H1 (cell line): Measurements from ENCODE around the gene NR3C2. TPM values are rescaled to one million over a fixed set of nuclear protein-coding genes. Genes with fewer than 3 reads are reported as not detected.

Source experiments
- CTCF ChIA-PET: fragments of 300-600 bp; sonication (Branson Sonifier 250); formaldehyde crosslinking; loops from one replicate; lab custom pipeline; 2021; ENCODE audit not compliant: partially characterized antibody; lab: Charles Lee
- POLR2A ChIA-PET: fragments of 300-600 bp; sonication (Branson Sonifier 250); formaldehyde crosslinking; loops from one replicate; lab custom pipeline; 2021; ENCODE audit warnings: inconsistent platforms; ENCODE audit not compliant: partially characterized antibody; lab: Charles Lee
- DNase-seq, 2 experiments: peaks; one replicate each; pipeline versions ENCODE4 v3.0.0 to v3.0.0-alpha.2; 2010 to 2022; ENCODE audit warnings: low spot score in 2 of 2, low read depth in 1 of 2, mixed read lengths in 1 of 2
- FAIRE-seq: peaks from 2 replicates; lab custom pipeline; 2011; peaks lifted over from hg19 to GRCh38; lab: Jason Lieb, UNC
- H2AFZ ChIP-seq: 2 replicates; pipeline ENCODE4 v1.8.1; 2012; ENCODE audit warnings: low read length, inconsistent platforms
- H2AK5ac ChIP-seq: 2 replicates; pipeline ENCODE4 v1.6.1; 2013; ENCODE audit warnings: low read depth, low read length
- H2BK120ac ChIP-seq: replicated peaks from 2 replicates; pipeline ENCODE3; 2013; ENCODE audit warnings: low read depth, low read length, inconsistent platforms
- H2BK12ac ChIP-seq: 2 replicates; pipeline ENCODE4 v1.6.1; 2013; ENCODE audit warnings: low read depth, low read length
- H2BK15ac ChIP-seq: 2 replicates; pipeline ENCODE4 v1.6.1; 2013; ENCODE audit warnings: low read length
- H2BK20ac ChIP-seq: 2 replicates; pipeline ENCODE4 v1.6.1; 2013; ENCODE audit warnings: low read length
- H2BK5ac ChIP-seq: 2 replicates; pipeline ENCODE4 v1.6.1; 2013; ENCODE audit warnings: low read depth, low read length
- H3K14ac ChIP-seq: 2 replicates; pipeline ENCODE4 v1.6.1; 2013; ENCODE audit warnings: inconsistent platforms; ENCODE audit not compliant: insufficient read length
- H3K18ac ChIP-seq: 2 replicates; pipeline ENCODE4 v1.6.1; 2013; ENCODE audit warnings: low read length; ENCODE audit errors: extremely low read depth
- H3K23ac ChIP-seq: 2 replicates; pipeline ENCODE4 v1.6.1; 2013; ENCODE audit warnings: inconsistent platforms; ENCODE audit not compliant: insufficient read length
- H3K23me2 ChIP-seq: 2 replicates; pipeline ENCODE4 v1.6.1; 2013; ENCODE audit warnings: low read depth, low read length
- H3K27ac ChIP-seq: 2 replicates; pipeline ENCODE4 v1.6.1; 2011; ENCODE audit warnings: low read depth, low read length, inconsistent platforms
- H3K27me3 ChIP-seq, 4 experiments: replicated peaks in 1 of 4; 1 replicate in 1 of 4; 2 replicates in 3 of 4; pipeline versions ENCODE4 v1.6.1 to v1.8.1; 2011 to 2013; ENCODE audit warnings: low read length in 3 of 4, mild to moderate bottlenecking in 3 of 4, inconsistent platforms in 2 of 4, mixed read lengths in 2 of 4, moderate library complexity in 1 of 4; ENCODE audit not compliant: control insufficient read depth in 3 of 4, insufficient read depth in 3 of 4; ENCODE audit errors: extremely low read depth in 1 of 4
- H3K36me3 ChIP-seq, 4 experiments: 2 replicates each; pipeline versions ENCODE4 v1.6.1 to v1.8.1; 2011 to 2013; ENCODE audit warnings: mild to moderate bottlenecking in 4 of 4, low read length in 3 of 4, moderate library complexity in 2 of 4, control low read depth in 1 of 4, inconsistent platforms in 1 of 4; ENCODE audit not compliant: insufficient read depth in 4 of 4, control insufficient read depth in 2 of 4
- H3K4ac ChIP-seq: replicated peaks from 2 replicates; pipeline ENCODE3; 2013; ENCODE audit warnings: low read length, low read depth, mixed read lengths, inconsistent platforms; ENCODE audit not compliant: insufficient read length
- H3K4me1 ChIP-seq, 4 experiments: replicated peaks in 1 of 4; 1 replicate in 1 of 4; 2 replicates in 3 of 4; pipeline versions ENCODE4 v1.6.1 to v1.8.1; 2011 to 2013; ENCODE audit warnings: low read length in 3 of 4, inconsistent platforms in 2 of 4, mixed read lengths in 1 of 4; ENCODE audit not compliant: insufficient read depth in 4 of 4, control insufficient read depth in 3 of 4
- H3K4me2 ChIP-seq, 2 experiments: 2 replicates each; pipeline versions ENCODE4 v1.6.1 to v1.8.1; 2011 to 2013; ENCODE audit warnings: low read depth in 2 of 2, low read length in 2 of 2, control low read depth in 1 of 2, inconsistent platforms in 1 of 2, mild to moderate bottlenecking in 1 of 2; ENCODE audit not compliant: insufficient read depth in 1 of 2
- H3K4me3 ChIP-seq, 4 experiments: fragments of 200-600, 300-600 bp in 1 of 4; sonication (generic), shearing (Covaris generic), sonication (Bioruptor Twin) in 1 of 4; 2 replicates each; pipeline versions ENCODE4 v1.5.1 to v1.8.1; 2011 to 2016; ENCODE audit warnings: low read length in 4 of 4, low read depth in 3 of 4, control low read depth in 2 of 4, inconsistent platforms in 2 of 4, mild to moderate bottlenecking in 2 of 4, mixed read lengths in 1 of 4, moderate library complexity in 1 of 4; ENCODE audit not compliant: insufficient read depth in 2 of 4; ENCODE audit errors: extremely low read depth in 1 of 4
- H3K56ac ChIP-seq: replicated peaks from 2 replicates; pipeline ENCODE3; 2013; ENCODE audit warnings: low read depth, mild to moderate bottlenecking, mixed read lengths, low read length, inconsistent platforms; ENCODE audit not compliant: insufficient read length
- H3K79me1 ChIP-seq: 2 replicates; pipeline ENCODE4 v1.6.1; 2013; ENCODE audit warnings: low read depth, low read length, control low read depth
- H3K79me2 ChIP-seq, 2 experiments: 2 replicates each; pipeline versions ENCODE4 v1.6.1 to v1.8.1; 2012 to 2013; ENCODE audit warnings: low read length in 2 of 2, mild to moderate bottlenecking in 2 of 2, inconsistent platforms in 1 of 2; ENCODE audit not compliant: insufficient read depth in 2 of 2, control insufficient read depth in 1 of 2
- H3K9ac ChIP-seq, 4 experiments: replicated peaks in 1 of 4; 1 replicate in 1 of 4; 2 replicates in 3 of 4; pipeline versions ENCODE4 v1.6.1 to v1.8.1; 2011 to 2013; ENCODE audit warnings: low read depth in 3 of 4, low read length in 3 of 4, control low read depth in 2 of 4, mild to moderate bottlenecking in 2 of 4, moderate library complexity in 2 of 4, inconsistent platforms in 1 of 4; ENCODE audit errors: extremely low read depth in 1 of 4
- H3K9me3 ChIP-seq, 2 experiments: 2 replicates each; pipeline versions ENCODE4 v1.6.1 to v1.8.1; 2012 to 2013; ENCODE audit warnings: mild to moderate bottlenecking in 2 of 2, moderate library complexity in 2 of 2, control low read depth in 1 of 2, inconsistent platforms in 1 of 2, low read depth in 1 of 2, low read length in 1 of 2, mixed read lengths in 1 of 2; ENCODE audit not compliant: insufficient read depth in 2 of 2
- H4K20me1 ChIP-seq, 2 experiments: replicated peaks in 1 of 2; 2 replicates each; pipeline versions ENCODE3 to v1.8.1; 2011 to 2013; ENCODE audit warnings: inconsistent platforms in 2 of 2, low read length in 2 of 2, mild to moderate bottlenecking in 1 of 2; ENCODE audit not compliant: insufficient read depth in 2 of 2, control insufficient read depth in 1 of 2
- H4K5ac ChIP-seq: 2 replicates; pipeline ENCODE4 v1.6.1; 2013; ENCODE audit warnings: low read length, low read depth, mixed read lengths, inconsistent platforms; ENCODE audit not compliant: insufficient read length
- H4K8ac ChIP-seq: 2 replicates; pipeline ENCODE4 v1.8.0; 2013; ENCODE audit warnings: mild to moderate bottlenecking, moderate library complexity, low read length, inconsistent platforms; ENCODE audit not compliant: insufficient read depth; ENCODE audit errors: extremely low read depth
- H4K91ac ChIP-seq: replicated peaks from 2 replicates; pipeline ENCODE3; 2013; ENCODE audit warnings: low read length, mixed read lengths, inconsistent platforms; ENCODE audit not compliant: insufficient read length
- BCL11A ChIP-seq, 2 experiments: IDR thresholded peaks; one replicate each; pipeline ENCODE4 v1.6.1; 2011; ENCODE audit warnings: low read depth in 2 of 2, low read length in 2 of 2, mild to moderate bottlenecking in 2 of 2
- CHD2 ChIP-seq: IDR thresholded peaks from 2 replicates; pipeline ENCODE4 v1.6.1; 2012; ENCODE audit warnings: low read length, improper control_type of control experiment
- CTBP2 ChIP-seq: IDR thresholded peaks from 2 replicates; pipeline ENCODE4 v1.7.0; 2011; ENCODE audit warnings: borderline replicate concordance, mild to moderate bottlenecking, moderate library complexity, mixed read lengths, low read length; ENCODE audit not compliant: insufficient read depth, insufficient read length
- GABPA ChIP-seq: IDR thresholded peaks from 2 replicates; pipeline ENCODE4 v1.6.1; 2011; ENCODE audit warnings: mild to moderate bottlenecking, low read length, moderate library complexity, borderline replicate concordance; ENCODE audit not compliant: insufficient read depth
- KDM5A ChIP-seq: fragments of 200-600 bp; IDR thresholded peaks from 2 replicates; pipeline ENCODE4 v1.7.1; 2012; ENCODE audit warnings: mild to moderate bottlenecking, low read length, inconsistent platforms, mixed read lengths
- MAX ChIP-seq: IDR thresholded peaks from 2 replicates; pipeline ENCODE4 v1.6.1; 2012; ENCODE audit warnings: inconsistent platforms
- PHF8 ChIP-seq: fragments of 200-600 bp; sonication (generic); conservative IDR thresholded peaks from 2 replicates; pipeline ENCODE4 v1.7.1; 2012; ENCODE audit warnings: low read depth, mild to moderate bottlenecking, inconsistent platforms, low read length, moderate library complexity
- POLR2A ChIP-seq, 2 experiments: IDR thresholded peaks; 1 replicate in 1 of 2; 2 replicates in 1 of 2; pipeline ENCODE4 v1.6.1; 2011; ENCODE audit warnings: low read depth in 2 of 2, low read length in 2 of 2, mild to moderate bottlenecking in 2 of 2; ENCODE audit errors: control extremely low read depth in 1 of 2
- RAD21 ChIP-seq, 2 experiments: IDR thresholded peaks in 1 of 2; conservative IDR thresholded peaks in 1 of 2; 2 replicates each; pipeline ENCODE4 v1.6.1; 2011; ENCODE audit warnings: low read depth in 2 of 2, low read length in 2 of 2, improper control_type of control experiment in 1 of 2, inconsistent platforms in 1 of 2, mild to moderate bottlenecking in 1 of 2, moderate library complexity in 1 of 2
- RFX5 ChIP-seq: IDR thresholded peaks from 2 replicates; pipeline ENCODE4 v1.6.1; 2011; ENCODE audit warnings: low read depth, low read length, improper control_type of control experiment, borderline replicate concordance
- SAP30 ChIP-seq: fragments of 300-600 bp; sonication (generic); IDR thresholded peaks from 2 replicates; pipeline ENCODE4 v1.7.1; 2012; ENCODE audit warnings: low read length, moderate library complexity, mild to moderate bottlenecking, inconsistent platforms; ENCODE audit not compliant: insufficient read depth, insufficient replicate concordance
- SUZ12 ChIP-seq: fragments of 200-600 bp; sonication (generic); IDR thresholded peaks from 2 replicates; pipeline ENCODE4 v1.6.1; 2012; ENCODE audit warnings: mild to moderate bottlenecking, inconsistent platforms, low read length, moderate library complexity, mixed read lengths
- TAF7 ChIP-seq: optimal IDR thresholded peaks from 2 replicates; pipeline ENCODE3; 2011; ENCODE audit warnings: low read depth, mild to moderate bottlenecking, inconsistent platforms, low read length, moderate library complexity, borderline replicate concordance
- TBP ChIP-seq: IDR thresholded peaks from 2 replicates; pipeline ENCODE4 v1.6.1; 2011; ENCODE audit warnings: low read depth, low read length, improper control_type of control experiment
- WGBS, 2 experiments: shearing (Covaris generic) in 1 of 2; methylation state at CpG; one replicate each; pipeline versions ENCODE4 v1.1.6 to v1.1.7; 2013 to 2015; ENCODE audit warnings: low lambda C conversion rate in 2 of 2, mixed read lengths in 2 of 2, inconsistent platforms in 1 of 2, low coverage in 1 of 2, missing lambda C conversion rate in 1 of 2; ENCODE audit not compliant: insufficient replicate concordance in 2 of 2, insufficient coverage in 1 of 2, insufficient read length in 1 of 2; ENCODE audit errors: extremely low coverage in 1 of 2, missing lambda C conversion rate in 1 of 2; 5-methylcytosine and 5-hydroxymethylcytosine counted together
- polyA plus RNA-seq, 7 experiments: library from polyadenylated mRNA; depleted of rRNA in 3 of 7; stranded (reverse) in 5 of 7; unstranded in 2 of 7; fragments of >200 nt in 5 of 7; fragments of 200-250 nt in 2 of 7; gene quantifications; 1 replicate in 5 of 7; 2 replicates in 1 of 7; 4 replicates in 1 of 7; pipeline versions ENCODE4 v1.2.1 to v1.2.3, GENCODE V29; 2011 to 2013; ENCODE audit warnings: missing spikeins in 2 of 7, mixed read lengths in 2 of 7
- total RNA-seq: library from RNA; stranded (reverse); fragmentation: NEBNext Ultra II Directional; extraction: Animal tissue kit (Norgen Biotek cat#: 25700); gene quantifications from 2 replicates; pipeline ENCODE4 v1.2.1, GENCODE V29; 2021

The NR3C2 gene
- total and polyA plus RNA-seq, 2 of the 8 experiments (the other 6 are each of a cell fraction or from before 2014, with no cell fraction given), result 0.80 to 3.9 TPM

- CTCF ChIA-PET, result interaction anchor here (1.3 to 1.4 kb wide), 2 partner anchors 8 to 10 kb away, joined by 3 to 9 read pairs; no protein-coding TSS in a partner anchor
- Histone ChIP-seq H3K56ac (no peak overlapping the region), H3K79me2 (no peaks in the 10 kb centered on the region), H3K9me3 (no peaks in the 10 kb centered on the region), H4K8ac (no peak overlapping the region; the same call in 1 of the 2 replicates), H3K4me2 (no peak overlapping the region), H2BK5ac (no peak overlapping the region), H3K4me3 (no peak overlapping the region), H2BK15ac (no peak overlapping the region), H3K27me3 (no peaks in the 10 kb centered on the region), H3K4me1 (no peaks in the 10 kb centered on the region; a peak in 1 of 7 replicates), H3K23ac (no peak overlapping the region), H3K4ac (no peak overlapping the region), H2AK5ac (no peak overlapping the region), H3K23me2 (no peaks in the 10 kb centered on the region), H4K5ac (no peak overlapping the region), H2BK12ac (no peak overlapping the region), H2BK20ac (no peak overlapping the region), H4K20me1 (no peaks in the 10 kb centered on the region), H2AFZ (no peak overlapping the region), H3K18ac (no peak overlapping the region), H4K91ac (no peak overlapping the region), H3K27ac (no peak overlapping the region), H3K36me3 (no peaks in the 10 kb centered on the region), H3K14ac (no peak overlapping the region), H3K9ac (no peak overlapping the region), H3K79me1 (no peaks in the 10 kb centered on the region), H2BK120ac (no peak overlapping the region)
- DNase-seq (no peak), FAIRE-seq (no peak)
- 81% methylated on average over 4 of the region's 4 CpGs; no CpG with 5 or more reads in 1 of the 2 experiments for WGBS, 2 experiments
- POLR2A ChIA-PET, result no interaction called here
- TF ChIP-seq GABPA (no peak), PHF8 (no peak), TBP (no peak), SAP30 (no peak), CTBP2 (no peak), BCL11A (IDR thresholded peaks at IDR 0.05; ENCODE audit: low read depth in 2 of 2, low read length in 2 of 2) (no peak), MAX (no peak), CHD2 (no peak), KDM5A (no peak), TAF7 (no peak), POLR2A (IDR thresholded peaks at IDR 0.05; ENCODE audit: control extremely low read depth in 1 of 2, low read depth in 2 of 2, low read length in 2 of 2) (no peak), SUZ12 (no peak), RAD21 (IDR thresholded peaks at IDR 0.05 in 1 of 2, conservative IDR thresholded peaks at IDR 0.05 in 1 of 2; ENCODE audit: low read depth in 2 of 2, low read length in 2 of 2) (no peak), RFX5 (no peak)
Observed at GRCh38 chr4:148091896-148092295, 350.3 kb downstream of the NR3C2 start.
